OCI-LY7 (cell line): ENCODE data around the gene EFNA2. TPM values are rescaled to one million over a fixed set of nuclear protein-coding genes. Genes with fewer than 3 reads are reported as not detected.

Experiments used
- BruUV-seq: library from RNA; stranded (reverse); fragments of 400-500 nt; replicated peaks from 2 replicates; lab custom pipeline; 2021; lab: Mats Ljungman, UMichigan
- CTCF ChIA-PET: fragments of 300-600 bp; sonication (Branson Sonifier 250); formaldehyde crosslinking; loops from one replicate; lab custom pipeline; 2022; ENCODE audit warnings: antibody characterized with exemption; ENCODE audit not compliant: unreplicated experiment; lab: Charles Lee
- POLR2A ChIA-PET: fragments of 300-600 bp; sonication (Branson Sonifier 250); formaldehyde crosslinking; loops from one replicate; lab custom pipeline; 2022; ENCODE audit warnings: antibody characterized with exemption; lab: Charles Lee
- DNase-seq: peaks from one replicate; pipeline ENCODE4 v3.0.0-alpha.2; 2015; ENCODE audit warnings: low spot score
- H2AFZ ChIP-seq: fragments of 200-600 bp; sonication (generic), shearing (Covaris generic); 2 replicates; pipeline ENCODE4 v1.6.1; 2014; ENCODE audit warnings: mild to moderate bottlenecking, antibody characterized with exemption, low read length, moderate library complexity
- H3K27ac ChIP-seq: fragments of 200-600 bp; sonication (generic); 2 replicates; pipeline ENCODE4 v1.5.1; 2014; ENCODE audit warnings: mixed run types, low read depth, mild to moderate bottlenecking, moderate library complexity, low read length, inconsistent platforms; ENCODE audit not compliant: poor library complexity, severe bottlenecking
- H3K36me3 ChIP-seq: fragments of 200-600 bp; sonication (generic); 2 replicates; pipeline ENCODE4 v1.6.1; 2014; ENCODE audit warnings: mild to moderate bottlenecking, antibody characterized with exemption, low read length, moderate library complexity, mixed read lengths; ENCODE audit not compliant: insufficient read depth
- H3K4me1 ChIP-seq: fragments of 200-600 bp; sonication (generic); 2 replicates; pipeline ENCODE4 v1.5.1; 2014; ENCODE audit warnings: mild to moderate bottlenecking, low read length; ENCODE audit not compliant: insufficient read depth, poor library complexity, severe bottlenecking
- H3K4me2 ChIP-seq: fragments of 200-600 bp; sonication (generic); 2 replicates; pipeline ENCODE4 v1.6.1; 2014; ENCODE audit warnings: mild to moderate bottlenecking, low read length
- H3K4me3 ChIP-seq: fragments of 200-600 bp; sonication (generic); 2 replicates; pipeline ENCODE4 v1.5.1; 2014; ENCODE audit warnings: mild to moderate bottlenecking, low read depth, low read length; ENCODE audit not compliant: poor library complexity, severe bottlenecking
- H3K79me2 ChIP-seq: fragments of 200-600 bp; sonication (generic); 2 replicates; pipeline ENCODE4 v1.6.1; 2016; ENCODE audit warnings: low read depth, mild to moderate bottlenecking, low read length, moderate library complexity, mixed read lengths; ENCODE audit not compliant: insufficient read depth
- H3K9me2 ChIP-seq: fragments of 200-600 bp; sonication (generic); 2 replicates; pipeline ENCODE4 v1.6.1; 2016; ENCODE audit warnings: mild to moderate bottlenecking, low read length, mixed read lengths; ENCODE audit not compliant: insufficient read depth
- H3K9me3 ChIP-seq: fragments of 200-600 bp; sonication (generic); 2 replicates; pipeline ENCODE4 v1.6.1; 2014; ENCODE audit warnings: mild to moderate bottlenecking, mixed run types, low read length, mixed read lengths
- H4K20me1 ChIP-seq: fragments of 200-600 bp; sonication (generic); 2 replicates; pipeline ENCODE4 v1.6.1; 2014; ENCODE audit warnings: mild to moderate bottlenecking, antibody characterized with exemption, low read length, moderate library complexity, mixed read lengths; ENCODE audit not compliant: insufficient read depth
- EZH2phosphoT487 ChIP-seq: fragments of 200-600 bp; sonication (generic); IDR thresholded peaks from 2 replicates; pipeline ENCODE4 v1.6.1; 2018; ENCODE audit warnings: low read depth, borderline replicate concordance, mild to moderate bottlenecking, mixed run types, antibody characterized with exemption, low read length, moderate library complexity, mixed read lengths
- intact Hi-C: fragments of 100-400 bp; cut with micrococcal nuclease; formaldehyde crosslinking; loops from one replicate; pipeline ENCODE4 v1.10.0; 2022; ENCODE audit not compliant: unreplicated experiment
- total RNA-seq, 2 experiments: library from RNA; depleted of rRNA in 1 of 2; stranded (reverse); fragments of >200 nt in 1 of 2; shearing (Covaris generic) in 1 of 2; gene quantifications; 2 replicates each; pipeline ENCODE4 v1.2.3, GENCODE V29; 2014 to 2022
- TF ChIP-seq, protein P1 (sequence below): fragments of 200-600 bp; sonication (generic); conservative IDR thresholded peaks from 2 replicates; pipeline ENCODE4 v1.5.1; 2014; ENCODE audit warnings: mild to moderate bottlenecking, antibody characterized with exemption, low read length, moderate library complexity, mixed read lengths

EFNA2 gene
- total RNA-seq, 2 experiments from 2014 or later, result not detected

DNA sequence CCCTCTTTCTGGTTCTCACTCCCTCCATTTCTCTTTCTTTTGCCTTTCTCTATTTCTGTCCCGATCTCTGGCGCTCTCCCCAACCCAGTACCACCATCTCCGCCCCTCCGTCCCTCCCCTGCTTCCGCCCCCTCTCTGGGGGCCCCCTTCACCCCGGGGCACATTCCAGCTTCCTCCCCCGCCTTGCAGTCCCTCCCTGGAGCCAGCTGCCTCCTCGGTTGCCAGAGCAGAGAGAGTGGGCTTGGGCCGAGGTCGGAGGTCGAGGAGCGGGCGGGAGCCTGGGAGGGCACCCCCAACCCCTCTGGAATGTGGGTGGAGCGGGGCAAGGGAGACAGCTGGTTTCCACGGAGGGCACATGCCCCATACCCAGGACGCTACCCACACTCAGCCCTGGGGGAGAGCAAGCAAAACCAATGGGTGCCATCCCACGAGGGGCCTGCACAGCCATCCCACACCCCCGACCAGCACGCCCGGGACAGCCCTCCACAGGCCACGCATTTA, 23.0 kb upstream of the EFNA2 start:
- H3K4me2 ChIP-seq, result peak overlapping the region; percentile 83
- H3K4me1 ChIP-seq, result peaks cover 83% of the 10 kb centered on the region
- H3K4me3 ChIP-seq, result peak overlapping the region; percentile 78
- no TSS peak for BruUV-seq
- H3K79me2 ChIP-seq, result peaks cover 27% of the 10 kb centered on the region; the same call in 1 of the 2 replicates
- TF ChIP-seq, protein P1, sequence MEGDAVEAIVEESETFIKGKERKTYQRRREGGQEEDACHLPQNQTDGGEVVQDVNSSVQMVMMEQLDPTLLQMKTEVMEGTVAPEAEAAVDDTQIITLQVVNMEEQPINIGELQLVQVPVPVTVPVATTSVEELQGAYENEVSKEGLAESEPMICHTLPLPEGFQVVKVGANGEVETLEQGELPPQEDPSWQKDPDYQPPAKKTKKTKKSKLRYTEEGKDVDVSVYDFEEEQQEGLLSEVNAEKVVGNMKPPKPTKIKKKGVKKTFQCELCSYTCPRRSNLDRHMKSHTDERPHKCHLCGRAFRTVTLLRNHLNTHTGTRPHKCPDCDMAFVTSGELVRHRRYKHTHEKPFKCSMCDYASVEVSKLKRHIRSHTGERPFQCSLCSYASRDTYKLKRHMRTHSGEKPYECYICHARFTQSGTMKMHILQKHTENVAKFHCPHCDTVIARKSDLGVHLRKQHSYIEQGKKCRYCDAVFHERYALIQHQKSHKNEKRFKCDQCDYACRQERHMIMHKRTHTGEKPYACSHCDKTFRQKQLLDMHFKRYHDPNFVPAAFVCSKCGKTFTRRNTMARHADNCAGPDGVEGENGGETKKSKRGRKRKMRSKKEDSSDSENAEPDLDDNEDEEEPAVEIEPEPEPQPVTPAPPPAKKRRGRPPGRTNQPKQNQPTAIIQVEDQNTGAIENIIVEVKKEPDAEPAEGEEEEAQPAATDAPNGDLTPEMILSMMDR, result no peak
- TF ChIP-seq EZH2phosphoT487, result no peak
- peak; percentile 32 for DNase-seq
- ChIA-PET POLR2A (interaction anchor here (0.6 to 1.0 kb wide), 2 partner anchors 19 to 152 kb away, joined by 3 to 4 read pairs; no protein-coding TSS in a partner anchor), CTCF (interaction anchor here (1.2 kb wide), 1 partner anchor 10 kb away, joined by 5 read pairs; no protein-coding TSS in a partner anchor)
- no peaks in the 10 kb centered on the region for H3K9me3 ChIP-seq
- H3K9me2 ChIP-seq, result no peaks in the 10 kb centered on the region
- H4K20me1 ChIP-seq, result no peaks in the 10 kb centered on the region
- peak overlapping the region; percentile 93 for H3K27ac ChIP-seq
- no peak overlapping the region for H2AFZ ChIP-seq
- peaks cover 14% of the 10 kb centered on the region; the same call in 1 of the 2 replicates for H3K36me3 ChIP-seq
- intact Hi-C loops, result loop anchor here (10.0 kb wide), 1 partner anchor 238 kb away; the partner anchor contains the start of genes CNN2, RNU6-2 and TMEM259

DNA sequence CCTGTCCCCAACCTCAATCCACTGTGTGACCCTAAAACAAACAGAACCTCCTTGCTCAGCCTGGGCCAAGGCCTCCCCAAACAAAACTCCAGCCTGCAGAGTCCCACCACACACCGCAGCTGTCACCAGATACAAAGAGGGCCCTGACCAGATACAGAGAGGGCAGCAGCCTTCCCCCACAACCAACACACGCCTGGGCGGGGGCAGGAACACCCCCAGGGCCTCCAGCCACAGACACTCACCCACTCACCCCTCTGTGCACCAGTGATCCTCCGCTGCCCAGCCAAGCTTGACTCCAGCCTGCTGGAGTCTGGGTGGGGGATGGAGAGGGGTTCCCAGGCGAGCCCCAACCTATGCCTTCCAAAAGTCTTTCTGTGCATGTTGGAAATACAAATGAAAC, 22.5 kb upstream of the EFNA2 start:
- no peak for DNase-seq
- H4K20me1 ChIP-seq, result no peaks in the 10 kb centered on the region
- H3K9me2 ChIP-seq, result no peaks in the 10 kb centered on the region
- H3K36me3 ChIP-seq, result peaks cover 9% of the 10 kb centered on the region; the same call in 1 of the 2 replicates
- POLR2A ChIA-PET, result no interaction called here
- TF ChIP-seq, protein P1, result no peak
- no peak for TF ChIP-seq EZH2phosphoT487
- peak overlapping the region; percentile 93 for H3K27ac ChIP-seq
- H3K79me2 ChIP-seq, result peaks cover 22% of the 10 kb centered on the region; the same call in 1 of the 2 replicates
- CTCF ChIA-PET, result interaction anchor here (1.2 kb wide), 1 partner anchor 10 kb away, joined by 5 read pairs; no protein-coding TSS in a partner anchor
- H3K9me3 ChIP-seq, result no peaks in the 10 kb centered on the region
- no peak overlapping the region for H2AFZ ChIP-seq
- peak overlapping the region; percentile 78 for H3K4me3 ChIP-seq
- no TSS peak for BruUV-seq
- intact Hi-C loops, result loop anchor here (10.0 kb wide), 1 partner anchor 238 kb away; the partner anchor contains the start of genes CNN2, RNU6-2 and TMEM259
- peak overlapping the region; percentile 83 for H3K4me2 ChIP-seq
- H3K4me1 ChIP-seq, result peaks cover 83% of the 10 kb centered on the region
